ENCODE data around the gene OGFOD3.

- no peak for TF ChIP-seq CTCF (IDR thresholded peaks at IDR 0.05; ENCODE audit: borderline replicate concordance, extremely low read depth, low read length, poor library complexity, severe bottlenecking)
- no peak for TF ChIP-seq EZH2 (IDR thresholded peaks at IDR 0.05; ENCODE audit: borderline replicate concordance, low read depth, low read length, severe bottlenecking)
Measured at GRCh38 chr17:82416264-82416663, 2.1 kb downstream of the OGFOD3 start.
